Upper lobe of left lung (tissue), 6 donors: ENCODE measurements around the gene NAIF1. TPM values are rescaled to one million over a fixed set of nuclear protein-coding genes. Genes with fewer than 3 reads are reported as not detected.
A peak's percentile ranks its signal among the peaks of the same experiment; 100 is the strongest.
"Not testable (repeated sequence)": the region's sequence is repeated elsewhere in the genome, so short reads cannot be mapped to it uniquely, and the experiment has no call there.

Source experiments
- ATAC-seq, 2 donors: fragments of 200-7000 bp; cut with Tn5 transposase; one replicate each; pipeline ENCODE4 v1.9.1; 2022; ENCODE audit warnings: mild to moderate bottlenecking in 2 of 2, moderate library complexity in 2 of 2; ENCODE audit not compliant: low FRiP score in 2 of 2
- DNase-seq, 2 donors: peaks; one replicate each; pipeline ENCODE4 v3.0.0-alpha.2; 2019 to 2020
- H3K27ac ChIP-seq, 4 donors: fragments of 200-600 bp; sonication (generic); one replicate each; pipeline ENCODE4 v1.5.1; 2016 to 2019
- H3K27me3 ChIP-seq, 4 donors: fragments of 200-600 bp; sonication (generic); one replicate each; pipeline ENCODE4 v1.5.1; 2017 to 2019
- H3K36me3 ChIP-seq, 4 donors: fragments of 200-600 bp; sonication (generic); one replicate each; pipeline ENCODE4 v1.5.1; 2016 to 2019
- H3K4me1 ChIP-seq, 4 donors: fragments of 200-600 bp; sonication (generic); one replicate each; pipeline ENCODE4 v1.5.1; 2018 to 2019
- H3K4me3 ChIP-seq, 4 donors: fragments of 200-600 bp; sonication (generic); one replicate each; pipeline ENCODE4 v1.5.1; 2017 to 2019; ENCODE audit warnings: mild to moderate bottlenecking in 2 of 4, moderate library complexity in 1 of 4
- H3K9me3 ChIP-seq, 4 donors: fragments of 200-600 bp; sonication (generic); one replicate each; pipeline ENCODE4 v1.5.1; 2018 to 2019
- CTCF ChIP-seq, 6 experiments: fragments of 450-650 bp in 4 of 6; fragments of 200-600 bp in 2 of 6; sonication (generic) in 2 of 6; IDR thresholded peaks; one replicate each; pipeline ENCODE4 v1.5.1; 2016 to 2019; ENCODE audit warnings: antibody characterized with exemption in 6 of 6
- EP300 ChIP-seq, 4 donors: sonication (generic); formaldehyde crosslinking; IDR thresholded peaks; one replicate each; pipeline ENCODE4 v1.5.1; 2017; ENCODE audit warnings: antibody characterized with exemption in 4 of 4, control low read depth in 2 of 4
- POLR2A ChIP-seq, 4 donors: fragments of 450-650 bp; IDR thresholded peaks; one replicate each; pipeline ENCODE4 v1.5.1; 2016 to 2017; ENCODE audit warnings: antibody characterized with exemption in 4 of 4, mild to moderate bottlenecking in 2 of 4
- POLR2AphosphoS5 ChIP-seq, 2 donors: sonication (generic); formaldehyde crosslinking; IDR thresholded peaks; one replicate each; pipeline ENCODE4 v1.5.1; 2017; ENCODE audit warnings: antibody characterized with exemption in 2 of 2
- WGBS, 2 donors: methylation state at CpG; one replicate each; pipeline ENCODE4 v1.1.5; 2017 to 2018; 5-methylcytosine and 5-hydroxymethylcytosine counted together
- total RNA-seq, 6 donors: library from RNA; depleted of rRNA in 4 of 6; stranded (reverse); fragments of >200 nt in 4 of 6; gene quantifications; one replicate each; pipeline versions ENCODE4 v1.1.0 to v1.2.1, GENCODE V29; 2016 to 2021
- donor health status: DM: no; HTN: no; CAD: no; lungs with moderate emphysema.
- donor health status: DM: no; HTN: yes; CAD: no; lungs with severe emphysema.

NAIF1 gene
- total RNA-seq, 6 donors from 2014 or later: 8.0 to 37.7 (median 13.0) TPM

GRCh38 chr9:128026255-128026772, 40.8 kb downstream of the NAIF1 start:
- ATAC-seq (peak; percentile 26 to 50), DNase-seq (peak in 1 of 2 donors; percentile 31)
- Histone ChIP-seq H3K4me3 (no peak overlapping the region), H3K4me1 (peaks cover 0 to 12% (median 4%) of the 10 kb centered on the region in 4 donors), H3K9me3 (no peaks in the 10 kb centered on the region), H3K27ac (peak overlapping the region; percentile 54 to 80 (median 70)), H3K36me3 (no peaks in the 10 kb centered on the region), H3K27me3 (no peaks in the 10 kb centered on the region)
- 72 to 74% methylated on average over 12 of the region's 12 CpGs for WGBS, 2 donors
- TF ChIP-seq POLR2AphosphoS5 (IDR thresholded peaks at IDR 0.05) (peak in 1 of 2 donors; percentile 36), CTCF (IDR thresholded peaks at IDR 0.05) (no peak), EP300 (IDR thresholded peaks at IDR 0.05) (peak in 1 of 4 donors; percentile 23), POLR2A (IDR thresholded peaks at IDR 0.05) (peak in 1 of 4 donors; percentile 27)

DNA sequence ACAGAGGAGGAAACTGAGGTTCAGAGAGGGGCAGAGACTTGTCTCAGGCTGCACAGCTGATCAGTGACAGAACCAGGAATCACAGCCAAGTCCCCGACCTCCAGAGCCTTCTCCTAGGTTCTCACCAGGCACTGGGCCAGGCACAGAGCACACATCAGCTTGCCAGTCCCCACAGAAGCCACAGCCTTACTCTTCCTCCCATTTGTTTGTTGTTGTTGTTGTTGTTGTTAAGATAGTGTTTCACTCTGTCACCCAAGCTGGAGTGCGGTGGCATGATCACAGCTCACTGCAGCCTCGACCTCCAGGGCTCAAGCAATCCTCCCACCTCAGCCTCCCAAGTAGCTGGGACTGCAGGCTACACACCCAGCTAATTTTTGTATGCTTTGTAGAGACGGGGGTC, 41.4 kb downstream of the NAIF1 start:
- 64 to 71% methylated on average over 3 to 4 of the region's 4 CpGs for WGBS, 2 donors

GRCh38 chr9:128024761-128025308, 42.3 kb downstream of the NAIF1 start:
- Histone ChIP-seq H3K4me1 (peaks cover 0 to 12% (median 4%) of the 10 kb centered on the region in 4 donors), H3K27me3 (no peaks in the 10 kb centered on the region), H3K9me3 (no peaks in the 10 kb centered on the region), H3K36me3 (no peaks in the 10 kb centered on the region), H3K4me3 (no peak overlapping the region), H3K27ac (peak overlapping the region in 1 of 4 donors; percentile 61)
- DNase-seq: no peak
- no peak for ATAC-seq
- 72 to 74% methylated on average over 5 of the region's 5 CpGs for WGBS, 2 donors
- TF ChIP-seq EP300 (IDR thresholded peaks at IDR 0.05): no peak
- no peak for TF ChIP-seq POLR2AphosphoS5 (IDR thresholded peaks at IDR 0.05)
- TF ChIP-seq CTCF (IDR thresholded peaks at IDR 0.05): no peak
- no peak for TF ChIP-seq POLR2A (IDR thresholded peaks at IDR 0.05)

More for the DNA sequence above, 41.4 kb downstream of the NAIF1 start:
- TF ChIP-seq EP300 (IDR thresholded peaks at IDR 0.05): no peak
- no peak for TF ChIP-seq CTCF (IDR thresholded peaks at IDR 0.05)
- no peak for TF ChIP-seq POLR2AphosphoS5 (IDR thresholded peaks at IDR 0.05)
- Histone ChIP-seq H3K9me3 (no peaks in the 10 kb centered on the region), H3K4me3 (no peak overlapping the region), H3K27me3 (no peaks in the 10 kb centered on the region), H3K27ac (peak overlapping the region in 2 of 4 donors; percentile 42 to 61), H3K4me1 (peaks cover 0 to 12% (median 4%) of the 10 kb centered on the region in 4 donors), H3K36me3 (no peaks in the 10 kb centered on the region)
- ATAC-seq (no peak), DNase-seq (no peak)

GRCh38 chr9:128023671-128024070, 43.4 kb downstream of the NAIF1 start:
- ATAC-seq, DNase-seq, H3K4me3 ChIP-seq, H3K9me3 ChIP-seq, H3K27me3 ChIP-seq, H3K36me3 ChIP-seq, H3K27ac ChIP-seq: not testable (repeated sequence)
- H3K4me1 ChIP-seq: peaks cover 0 to 12% (median 4%) of the 10 kb centered on the region in 4 donors
- WGBS, 2 donors: 76 to 86% methylated on average over 12 of the region's 12 CpGs

GRCh38 chr9:128022886-128023285, 44.2 kb downstream of the NAIF1 start:
- Histone ChIP-seq H3K27me3 (no peaks in the 10 kb centered on the region), H3K4me3 (no peak overlapping the region), H3K9me3 (no peaks in the 10 kb centered on the region), H3K27ac (no peak overlapping the region), H3K4me1 (peaks cover 0 to 11% (median 4%) of the 10 kb centered on the region in 4 donors), H3K36me3 (no peaks in the 10 kb centered on the region)
- WGBS, 2 donors: 63 to 71% methylated on average over 2 of the region's 2 CpGs
- DNase-seq (no peak), ATAC-seq (no peak)
- TF ChIP-seq EP300 (IDR thresholded peaks at IDR 0.05) (no peak), POLR2AphosphoS5 (IDR thresholded peaks at IDR 0.05) (no peak), POLR2A (IDR thresholded peaks at IDR 0.05) (no peak), CTCF (IDR thresholded peaks at IDR 0.05) (no peak)
